CD4-positive, CD25-positive, alpha-beta regulatory T cell (primary cell): ENCODE data around the gene TM4SF18. TPM values are rescaled to one million over a fixed set of nuclear protein-coding genes. Genes with fewer than 3 reads are reported as not detected.
A peak's percentile ranks its signal among the peaks of the same experiment; 100 is the strongest.

Source experiments
- ATAC-seq, 2 donors: fragments of 150-1000 bp; cut with Tn5 transposase; one replicate each; pipeline ENCODE4 v1.10.0; 2021; ENCODE audit warnings: low read depth in 2 of 2, moderate number of reproducible peaks in 2 of 2, moderate library complexity in 1 of 2
- DNase-seq, 3 donors: peaks; one replicate each; pipeline versions ENCODE4 v3.0.0 to v3.0.0-alpha.2; 2012 to 2022; ENCODE audit warnings: mixed read lengths in 1 of 3
- H3K27ac ChIP-seq: one replicate; pipeline ENCODE4 v1.7.0; 2013; ENCODE audit warnings: mild to moderate bottlenecking, low read length; ENCODE audit not compliant: insufficient read depth, poor library complexity, severe bottlenecking
- H3K27me3 ChIP-seq: one replicate; pipeline ENCODE4 v1.7.0; 2013; ENCODE audit warnings: low read length; ENCODE audit not compliant: control insufficient read depth, insufficient read depth
- H3K36me3 ChIP-seq: one replicate; pipeline ENCODE4 v1.7.0; 2013; ENCODE audit warnings: mild to moderate bottlenecking, low read length, moderate library complexity; ENCODE audit not compliant: control insufficient read depth, insufficient read depth
- H3K4me1 ChIP-seq: 2 replicates; pipeline ENCODE4 v1.7.0; 2013; ENCODE audit warnings: mild to moderate bottlenecking, low read length; ENCODE audit not compliant: insufficient read depth, control insufficient read depth, poor library complexity, severe bottlenecking
- H3K4me3 ChIP-seq: one replicate; pipeline ENCODE4 v1.7.0; 2013; ENCODE audit warnings: low read depth, mild to moderate bottlenecking, low read length, moderate library complexity
- H3K9me3 ChIP-seq, 2 experiments: 1 replicate in 1 of 2; 2 replicates in 1 of 2; pipeline ENCODE4 v1.7.0; 2013; ENCODE audit warnings: low read length in 2 of 2, mild to moderate bottlenecking in 1 of 2, moderate library complexity in 1 of 2; ENCODE audit not compliant: control insufficient read depth in 2 of 2
- H3K27ac Mint-ChIP-seq, 3 donors: one replicate each; pipeline ENCODE4 v1.8.0; 2020 to 2022; ENCODE audit warnings: mild to moderate bottlenecking in 3 of 3, mixed read lengths in 3 of 3, moderate library complexity in 2 of 3
- H3K27me3 Mint-ChIP-seq: one replicate; pipeline ENCODE4 v1.8.0; 2022; ENCODE audit warnings: mild to moderate bottlenecking, mixed read lengths
- H3K36me3 Mint-ChIP-seq: one replicate; pipeline ENCODE4 v1.8.0; 2020; ENCODE audit warnings: mixed read lengths
- H3K4me1 Mint-ChIP-seq, 4 donors: one replicate each; pipeline ENCODE4 v1.8.0; 2020 to 2022; ENCODE audit warnings: mixed read lengths in 4 of 4, mild to moderate bottlenecking in 1 of 4
- H3K4me3 Mint-ChIP-seq, 4 donors: one replicate each; pipeline ENCODE4 v1.8.0; 2020 to 2022; ENCODE audit warnings: mild to moderate bottlenecking in 4 of 4, mixed read lengths in 4 of 4, moderate library complexity in 3 of 4
- H3K9me3 Mint-ChIP-seq, 7 donors: one replicate each; pipeline ENCODE4 v1.8.0; 2020 to 2022; ENCODE audit warnings: mixed read lengths in 7 of 7, mild to moderate bottlenecking in 3 of 7, moderate library complexity in 2 of 7
- polyA plus RNA-seq, 4 donors: library from polyadenylated mRNA; unstranded; fragments of 300-500 nt; fragmentation: Illumina TruSeq; gene quantifications; one replicate each; pipeline ENCODE4 v1.2.3, GENCODE V29; 2021
- total RNA-seq: library from RNA; stranded (reverse); gene quantifications from one replicate; pipeline ENCODE4 v1.2.3, GENCODE V29; 2022

The TM4SF18 gene
- total and polyA plus RNA-seq, 5 donors from 2014 or later: not detected

- Mint-ChIP-seq H3K27ac (no peak overlapping the region), H3K4me1 (peaks cover 5 to 8% (median 6%) of the 10 kb centered on the region in 4 donors), H3K4me3 (no peak overlapping the region), H3K36me3 (no peaks in the 10 kb centered on the region), H3K9me3 (no peaks in the 10 kb centered on the region), H3K27me3 (no peaks in the 10 kb centered on the region)
- Histone ChIP-seq H3K36me3 (no peaks in the 10 kb centered on the region), H3K9me3 (no peaks in the 10 kb centered on the region), H3K27me3 (no peaks in the 10 kb centered on the region), H3K4me3 (no peak overlapping the region), H3K27ac (no peak overlapping the region), H3K4me1 (peaks cover 9% of the 10 kb centered on the region)
- DNase-seq (no peak), ATAC-seq (no peak)
These were observed 51.1 kb downstream of the TM4SF18 start for GRCh38 chr3:149282322-149282721.

- Histone ChIP-seq H3K27me3 (no peaks in the 10 kb centered on the region), H3K27ac (no peak overlapping the region), H3K4me3 (no peak overlapping the region), H3K4me1 (peaks cover 14% of the 10 kb centered on the region), H3K36me3 (no peaks in the 10 kb centered on the region), H3K9me3 (no peaks in the 10 kb centered on the region)
- Mint-ChIP-seq H3K4me1 (peaks cover 5 to 14% (median 10%) of the 10 kb centered on the region in 4 donors), H3K27me3 (no peaks in the 10 kb centered on the region), H3K27ac (peak overlapping the region in 1 of 3 donors; percentile 17), H3K9me3 (no peaks in the 10 kb centered on the region), H3K36me3 (no peaks in the 10 kb centered on the region), H3K4me3 (no peak overlapping the region)
- ATAC-seq (no peak), DNase-seq (no peak)
These were observed 52.6 kb downstream of the TM4SF18 start for GRCh38 chr3:149280671-149281349.

- H3K9me3 Mint-ChIP-seq: no peaks in the 10 kb centered on the region
- H3K36me3 ChIP-seq: no peaks in the 10 kb centered on the region
- no peak overlapping the region for H3K4me3 Mint-ChIP-seq
- peaks cover 4% of the 10 kb centered on the region for H3K27me3 ChIP-seq
- no peak overlapping the region for H3K27ac Mint-ChIP-seq
- no peak overlapping the region for H3K4me3 ChIP-seq
- H3K9me3 ChIP-seq: no peaks in the 10 kb centered on the region
- H3K36me3 Mint-ChIP-seq: no peaks in the 10 kb centered on the region
- no peak for DNase-seq
- H3K27ac ChIP-seq: no peak overlapping the region
- peaks cover 5 to 14% (median 10%) of the 10 kb centered on the region in 4 donors for H3K4me1 Mint-ChIP-seq
- no peak for ATAC-seq
- H3K4me1 ChIP-seq: peaks cover 14% of the 10 kb centered on the region
- no peaks in the 10 kb centered on the region for H3K27me3 Mint-ChIP-seq
These were observed 54.5 kb downstream of the TM4SF18 start for GRCh38 chr3:149278911-149279310.

- H3K9me3 ChIP-seq: no peaks in the 10 kb centered on the region
- peak overlapping the region; percentile 79 to 98 (median 91) for H3K27ac Mint-ChIP-seq
- peaks cover 4% of the 10 kb centered on the region for H3K27me3 ChIP-seq
- peak in 2 of 3 donors; percentile 32 to 48 for DNase-seq
- H3K36me3 ChIP-seq: no peaks in the 10 kb centered on the region
- no peaks in the 10 kb centered on the region for H3K9me3 Mint-ChIP-seq
- peaks cover 6 to 19% (median 12%) of the 10 kb centered on the region in 4 donors for H3K4me1 Mint-ChIP-seq
- ATAC-seq: peak; percentile 64 to 67
- H3K4me3 Mint-ChIP-seq: peak overlapping the region in 3 of 4 donors; percentile 73 to 78 (median 77)
- H3K4me1 ChIP-seq: peaks cover 14% of the 10 kb centered on the region
- H3K27ac ChIP-seq: no peak overlapping the region
- H3K27me3 Mint-ChIP-seq: no peaks in the 10 kb centered on the region
- H3K4me3 ChIP-seq: peak overlapping the region; percentile 45
- H3K36me3 Mint-ChIP-seq: no peaks in the 10 kb centered on the region
These were observed 56.1 kb downstream of the TM4SF18 start for GRCh38 chr3:149277331-149277813.

- H3K27me3 Mint-ChIP-seq: no peaks in the 10 kb centered on the region
- no peaks in the 10 kb centered on the region for H3K9me3 ChIP-seq
- peaks cover 14% of the 10 kb centered on the region for H3K4me1 ChIP-seq
- H3K4me3 ChIP-seq: no peak overlapping the region
- H3K9me3 Mint-ChIP-seq: no peaks in the 10 kb centered on the region
- H3K4me1 Mint-ChIP-seq: peaks cover 8 to 19% (median 12%) of the 10 kb centered on the region in 4 donors
- no peak overlapping the region for H3K27ac ChIP-seq
- no peak overlapping the region for H3K4me3 Mint-ChIP-seq
- H3K36me3 ChIP-seq: no peaks in the 10 kb centered on the region
- H3K36me3 Mint-ChIP-seq: no peaks in the 10 kb centered on the region
- no peak for ATAC-seq
- peaks cover 4% of the 10 kb centered on the region for H3K27me3 ChIP-seq
- no peak for DNase-seq
- peak overlapping the region; percentile 66 to 91 (median 79) for H3K27ac Mint-ChIP-seq
These were observed 56.8 kb downstream of the TM4SF18 start for GRCh38 chr3:149276619-149277018.

GRCh38 chr3:149274220-149274619, 59.2 kb downstream of the TM4SF18 start:
- DNase-seq (no peak), ATAC-seq (no peak)
- peaks cover 14% of the 10 kb centered on the region for H3K4me1 ChIP-seq
- no peaks in the 10 kb centered on the region for H3K36me3 ChIP-seq
- no peak overlapping the region for H3K4me3 ChIP-seq
- Mint-ChIP-seq H3K27me3 (peaks cover under 1% of the 10 kb centered on the region), H3K9me3 (no peaks in the 10 kb centered on the region), H3K36me3 (no peaks in the 10 kb centered on the region), H3K4me3 (no peak overlapping the region), H3K27ac (no peak overlapping the region), H3K4me1 (peaks cover 10 to 19% (median 12%) of the 10 kb centered on the region in 4 donors)
- no peaks in the 10 kb centered on the region for H3K9me3 ChIP-seq
- peaks cover 4% of the 10 kb centered on the region for H3K27me3 ChIP-seq
- no peak overlapping the region for H3K27ac ChIP-seq

GRCh38 chr3:149273096-149273751, 60.2 kb downstream of the TM4SF18 start:
- Mint-ChIP-seq H3K36me3 (no peaks in the 10 kb centered on the region), H3K27me3 (peaks cover 8% of the 10 kb centered on the region), H3K27ac (no peak overlapping the region), H3K9me3 (no peaks in the 10 kb centered on the region), H3K4me1 (peaks cover 10 to 19% (median 12%) of the 10 kb centered on the region in 4 donors), H3K4me3 (no peak overlapping the region)
- Histone ChIP-seq H3K27ac (no peak overlapping the region), H3K36me3 (no peaks in the 10 kb centered on the region), H3K4me1 (peaks cover 14% of the 10 kb centered on the region), H3K4me3 (no peak overlapping the region), H3K9me3 (no peaks in the 10 kb centered on the region), H3K27me3 (peaks cover 4% of the 10 kb centered on the region)
- ATAC-seq: peak; percentile 67 to 78
- DNase-seq: peak; percentile 21 to 71 (median 65)
